Lower leg skin (tissue), 3 donors: Measurements from ENCODE around the gene DYNC2H1.

Experiments used
- POLR2A ChIP-seq, 2 donors: fragments of 450-650 bp; IDR thresholded peaks; one replicate each; pipeline ENCODE4 v1.6.1; 2016 to 2017; ENCODE audit warnings: antibody characterized with exemption in 2 of 2, mild to moderate bottlenecking in 1 of 2, moderate library complexity in 1 of 2
- TF ChIP-seq, protein P1 (sequence below), 3 donors: fragments of 450-650 bp; IDR thresholded peaks; one replicate each; pipeline ENCODE4 v1.5.1; 2016; ENCODE audit warnings: antibody characterized with exemption in 3 of 3, mild to moderate bottlenecking in 3 of 3, moderate library complexity in 2 of 3

DNA sequence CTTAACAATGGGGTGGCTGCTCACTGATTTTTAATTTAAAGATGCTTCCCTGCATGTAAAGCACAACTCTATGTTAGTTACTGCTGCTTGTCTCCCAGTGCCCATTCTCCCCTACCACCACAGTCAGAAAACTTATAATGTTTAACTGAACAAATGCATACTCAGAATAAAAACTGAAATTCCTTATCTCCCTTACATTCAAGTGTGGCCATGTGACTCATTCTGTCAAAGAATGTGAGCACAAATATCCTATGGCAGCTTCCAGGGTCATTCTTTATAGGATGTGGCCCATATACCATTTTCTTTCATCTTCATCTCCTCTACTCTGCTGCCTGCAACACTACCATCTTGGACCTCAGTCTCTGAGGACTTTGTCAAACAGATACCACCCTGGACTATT lies 374.8 kb downstream of the DYNC2H1 start:
- TF ChIP-seq, protein P1, sequence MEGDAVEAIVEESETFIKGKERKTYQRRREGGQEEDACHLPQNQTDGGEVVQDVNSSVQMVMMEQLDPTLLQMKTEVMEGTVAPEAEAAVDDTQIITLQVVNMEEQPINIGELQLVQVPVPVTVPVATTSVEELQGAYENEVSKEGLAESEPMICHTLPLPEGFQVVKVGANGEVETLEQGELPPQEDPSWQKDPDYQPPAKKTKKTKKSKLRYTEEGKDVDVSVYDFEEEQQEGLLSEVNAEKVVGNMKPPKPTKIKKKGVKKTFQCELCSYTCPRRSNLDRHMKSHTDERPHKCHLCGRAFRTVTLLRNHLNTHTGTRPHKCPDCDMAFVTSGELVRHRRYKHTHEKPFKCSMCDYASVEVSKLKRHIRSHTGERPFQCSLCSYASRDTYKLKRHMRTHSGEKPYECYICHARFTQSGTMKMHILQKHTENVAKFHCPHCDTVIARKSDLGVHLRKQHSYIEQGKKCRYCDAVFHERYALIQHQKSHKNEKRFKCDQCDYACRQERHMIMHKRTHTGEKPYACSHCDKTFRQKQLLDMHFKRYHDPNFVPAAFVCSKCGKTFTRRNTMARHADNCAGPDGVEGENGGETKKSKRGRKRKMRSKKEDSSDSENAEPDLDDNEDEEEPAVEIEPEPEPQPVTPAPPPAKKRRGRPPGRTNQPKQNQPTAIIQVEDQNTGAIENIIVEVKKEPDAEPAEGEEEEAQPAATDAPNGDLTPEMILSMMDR (IDR thresholded peaks at IDR 0.05): no peak
- no peak for TF ChIP-seq POLR2A (IDR thresholded peaks at IDR 0.05)
